ENCODE data around the gene RABGAP1L. TPM values are rescaled to one million over a fixed set of nuclear protein-coding genes. Genes with fewer than 3 reads are reported as not detected.

RABGAP1L gene
- total RNA-seq, 1 donor from 2014 or later: 69.2 TPM

GRCh38 chr1:174818951-174819350, 659.6 kb downstream of the RABGAP1L start:
- no peak for TF ChIP-seq CTCF (IDR thresholded peaks at IDR 0.05; ENCODE audit: borderline replicate concordance)
- Histone ChIP-seq H3K36me3 (no peaks in the 10 kb centered on the region), H3K27ac (replicated peaks) (no peak overlapping the region), H3K4me1 (peaks cover 6% of the 10 kb centered on the region), H3K9me3 (replicated peaks) (no peaks in the 10 kb centered on the region), H3K27me3 (ENCODE audit: low read depth) (no peaks in the 10 kb centered on the region), H3K4me3 (no peak overlapping the region)
- no peak for DNase-seq
- intact Hi-C loops (cut with micrococcal nuclease): no loop called here

DNA sequence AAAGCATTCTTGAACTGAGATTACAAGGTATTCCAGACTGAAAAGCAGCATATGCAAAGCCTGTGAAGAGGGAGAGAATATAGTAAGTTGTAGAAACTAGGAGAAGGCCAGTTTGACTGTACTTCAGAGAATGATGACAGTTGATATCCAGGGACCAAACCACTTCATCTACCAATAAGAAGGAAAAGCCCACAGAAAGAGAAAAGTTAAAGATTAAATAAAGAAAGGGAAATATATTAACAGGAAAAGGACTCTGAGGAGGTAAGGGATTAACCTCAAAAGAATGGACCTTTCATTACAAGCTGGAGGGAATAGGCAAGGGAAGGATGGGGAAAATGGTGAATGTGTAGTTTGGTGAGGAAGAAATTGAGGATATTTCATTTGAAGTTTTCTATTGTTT, 660.3 kb downstream of the RABGAP1L start:
- no peaks in the 10 kb centered on the region for H3K36me3 ChIP-seq
- intact Hi-C loops (cut with micrococcal nuclease): no loop called here
- TF ChIP-seq CTCF (IDR thresholded peaks at IDR 0.05; ENCODE audit: borderline replicate concordance): no peak
- no peak overlapping the region for H3K4me3 ChIP-seq
- H3K27ac ChIP-seq (replicated peaks): no peak overlapping the region
- peaks cover 6% of the 10 kb centered on the region for H3K4me1 ChIP-seq
- DNase-seq: no peak
- no peaks in the 10 kb centered on the region for H3K27me3 ChIP-seq (ENCODE audit: low read depth)
- H3K9me3 ChIP-seq (replicated peaks): no peaks in the 10 kb centered on the region

DNA sequence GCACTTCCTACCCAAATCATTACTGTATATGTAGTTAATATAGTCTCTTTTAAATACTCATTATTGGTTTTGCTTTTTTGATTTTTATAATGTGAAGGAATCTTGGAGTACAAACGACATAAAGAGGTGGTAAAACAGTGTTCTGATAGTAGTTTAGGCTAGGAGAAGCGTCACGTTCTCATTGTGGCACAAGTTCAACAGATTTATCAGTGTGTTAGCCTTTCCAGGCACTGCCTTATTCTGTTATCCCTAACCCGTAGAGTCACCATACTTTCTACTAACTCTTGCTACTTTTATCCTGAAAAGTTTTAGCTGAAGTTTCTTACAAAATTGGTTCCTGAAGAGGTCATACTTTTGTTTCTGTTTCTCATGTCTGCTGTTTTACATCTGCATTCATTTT, 665.8 kb downstream of the RABGAP1L start:
- intact Hi-C loops (cut with micrococcal nuclease): no loop called here
- Histone ChIP-seq H3K4me1 (peaks cover 12% of the 10 kb centered on the region), H3K27me3 (ENCODE audit: low read depth) (no peaks in the 10 kb centered on the region), H3K36me3 (no peaks in the 10 kb centered on the region), H3K4me3 (no peak overlapping the region), H3K9me3 (replicated peaks) (no peaks in the 10 kb centered on the region), H3K27ac (replicated peaks) (peak overlapping the region; percentile 13)
- no peak for DNase-seq
- TF ChIP-seq CTCF (IDR thresholded peaks at IDR 0.05; ENCODE audit: borderline replicate concordance): no peak

DNA sequence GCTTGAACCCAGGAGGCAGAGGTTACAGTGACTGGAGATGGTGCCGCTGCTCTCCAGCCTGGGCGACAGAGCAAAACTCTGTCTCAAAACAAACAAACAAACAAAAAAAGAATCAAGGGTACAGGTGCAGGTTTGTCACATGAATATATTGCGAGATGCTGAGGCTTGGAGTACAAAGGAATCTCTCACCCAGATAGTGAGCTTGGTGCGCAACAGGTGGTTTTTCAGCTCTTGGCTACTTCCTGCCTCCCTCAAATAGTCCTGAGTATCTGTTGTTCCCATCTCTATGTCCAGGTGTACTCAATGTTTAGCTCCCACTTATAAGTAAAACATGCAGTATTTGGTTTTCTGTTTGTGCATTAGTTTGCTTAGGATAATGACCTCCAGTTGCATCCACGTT, 666.5 kb downstream of the RABGAP1L start:
- H3K27me3 ChIP-seq (ENCODE audit: low read depth): no peaks in the 10 kb centered on the region
- H3K27ac ChIP-seq (replicated peaks): no peak overlapping the region
- intact Hi-C loops (cut with micrococcal nuclease): no loop called here
- no peak for DNase-seq
- H3K9me3 ChIP-seq (replicated peaks): no peaks in the 10 kb centered on the region
- TF ChIP-seq CTCF (IDR thresholded peaks at IDR 0.05; ENCODE audit: borderline replicate concordance): no peak
- H3K4me1 ChIP-seq: peaks cover 12% of the 10 kb centered on the region
- H3K36me3 ChIP-seq: no peaks in the 10 kb centered on the region
- H3K4me3 ChIP-seq: no peak overlapping the region

GRCh38 chr1:174828264-174828663, 668.9 kb downstream of the RABGAP1L start:
- DNase-seq: no peak
- Histone ChIP-seq H3K4me3 (no peak overlapping the region), H3K9me3 (replicated peaks) (no peaks in the 10 kb centered on the region), H3K27me3 (ENCODE audit: low read depth) (no peaks in the 10 kb centered on the region), H3K4me1 (peaks cover 17% of the 10 kb centered on the region), H3K27ac (replicated peaks) (no peak overlapping the region), H3K36me3 (no peaks in the 10 kb centered on the region)
- no peak for TF ChIP-seq CTCF (IDR thresholded peaks at IDR 0.05; ENCODE audit: borderline replicate concordance)
- intact Hi-C loops (cut with micrococcal nuclease): no loop called here

DNA sequence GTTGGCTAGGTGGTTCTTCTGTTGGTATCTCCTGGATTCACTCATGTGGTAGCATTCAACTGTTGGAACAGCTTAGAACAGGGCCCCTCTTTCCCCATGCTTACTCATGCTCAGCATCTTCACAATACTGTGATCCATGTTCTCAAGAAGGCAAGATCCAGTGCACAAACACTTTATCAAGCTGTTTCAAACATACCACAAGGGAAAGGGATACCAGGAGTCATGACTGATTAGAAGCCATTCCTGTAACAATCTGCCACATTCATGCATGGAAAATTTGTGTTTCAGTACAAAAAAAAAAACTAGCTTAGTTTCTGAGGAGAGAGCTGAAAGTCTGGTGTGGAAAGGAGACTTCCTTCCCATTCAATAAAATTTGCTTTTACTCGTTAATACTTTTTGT, 670.7 kb downstream of the RABGAP1L start:
- no peak for TF ChIP-seq CTCF (IDR thresholded peaks at IDR 0.05; ENCODE audit: borderline replicate concordance)
- H3K36me3 ChIP-seq: no peaks in the 10 kb centered on the region
- no peaks in the 10 kb centered on the region for H3K9me3 ChIP-seq (replicated peaks)
- H3K27ac ChIP-seq (replicated peaks): no peak overlapping the region
- no peaks in the 10 kb centered on the region for H3K27me3 ChIP-seq (ENCODE audit: low read depth)
- intact Hi-C loops (cut with micrococcal nuclease): no loop called here
- no peak for DNase-seq
- peaks cover 13% of the 10 kb centered on the region for H3K4me1 ChIP-seq
- no peak overlapping the region for H3K4me3 ChIP-seq
